NCI-H2081 treated with DMSO at 0.1 percent for 48 hours (cell line): ENCODE measurements around the gene NTN4.
"Not testable (repeated sequence)": the region's sequence is repeated elsewhere in the genome, so short reads cannot be mapped to it uniquely, and the experiment has no call there.

Experiments used
- DNase-seq: peaks from one replicate; lab custom pipeline; 2025; lab: John Stamatoyannopoulos, UW

The NTN4 gene

GRCh38 chr12:95623554-95624170 lies 166.9 kb downstream of the NTN4 start:
- no peak for DNase-seq

- no peak for DNase-seq
Measured at GRCh38 chr12:95622879-95623278, 167.7 kb downstream of the NTN4 start.

GRCh38 chr12:95621725-95622124 lies 168.8 kb downstream of the NTN4 start:
- no peak for DNase-seq

GRCh38 chr12:95620171-95620570 lies 170.4 kb downstream of the NTN4 start:
- DNase-seq, result no peak

GRCh38 chr12:95616470-95616869 lies 174.1 kb downstream of the NTN4 start:
- not testable (repeated sequence) for DNase-seq

- DNase-seq, result no peak
Measured at GRCh38 chr12:95615749-95616148, 174.8 kb downstream of the NTN4 start.

GRCh38 chr12:95614390-95614982 lies 176.1 kb downstream of the NTN4 start:
- DNase-seq, result no peak

GRCh38 chr12:95613021-95613420 lies 177.5 kb downstream of the NTN4 start:
- DNase-seq, result no peak

- DNase-seq, result peak; percentile 84
Measured at GRCh38 chr12:95611676-95612309, 178.8 kb downstream of the NTN4 start.

GRCh38 chr12:95608252-95609033 lies 182.1 kb downstream of the NTN4 start:
- DNase-seq, result peak; percentile 87
